Esophagus muscularis mucosa (tissue), 4 donors: ENCODE results near the gene LRPPRC.

Source experiments
- EP300 ChIP-seq: sonication (generic); formaldehyde crosslinking; IDR thresholded peaks from one replicate; pipeline ENCODE4 v1.6.1; 2017; ENCODE audit warnings: antibody characterized with exemption
- POLR2A ChIP-seq: fragments of 450-650 bp; IDR thresholded peaks from one replicate; pipeline ENCODE4 v1.6.1; 2017; ENCODE audit warnings: antibody characterized with exemption, moderate library complexity, mild to moderate bottlenecking, low read depth
- POLR2AphosphoS5 ChIP-seq, 2 donors: sonication (generic); formaldehyde crosslinking; IDR thresholded peaks; one replicate each; pipeline ENCODE4 v1.6.1; 2017; ENCODE audit warnings: antibody characterized with exemption in 2 of 2
- TF ChIP-seq, protein P1 (sequence below), 3 experiments: fragments of 200-600 bp in 2 of 3; fragments of 450-650 bp in 1 of 3; sonication (generic) in 2 of 3; IDR thresholded peaks; one replicate each; pipeline ENCODE4 v1.5.1; 2017 to 2019; ENCODE audit warnings: antibody characterized with exemption in 3 of 3, mild to moderate bottlenecking in 2 of 3, moderate library complexity in 1 of 3

DNA sequence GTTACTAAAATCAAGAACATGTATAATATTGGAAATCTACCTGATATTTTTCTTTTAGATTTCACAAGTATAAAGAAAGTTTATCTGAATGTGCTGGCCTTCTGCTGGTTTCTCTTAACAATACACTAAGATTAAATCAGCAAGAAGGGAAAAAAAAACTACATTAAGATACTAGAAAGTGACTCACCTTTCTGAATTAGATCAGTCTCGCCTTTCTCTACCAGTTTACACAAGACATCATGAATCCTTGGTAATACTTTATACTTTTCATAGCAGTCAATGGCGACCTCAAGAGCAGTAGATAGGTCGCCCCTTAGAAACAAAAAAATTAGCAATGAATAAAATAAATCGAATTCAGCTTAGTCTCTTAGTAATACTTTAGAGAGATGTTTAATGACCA, 61.2 kb downstream of the LRPPRC start:
- TF ChIP-seq, protein P1, sequence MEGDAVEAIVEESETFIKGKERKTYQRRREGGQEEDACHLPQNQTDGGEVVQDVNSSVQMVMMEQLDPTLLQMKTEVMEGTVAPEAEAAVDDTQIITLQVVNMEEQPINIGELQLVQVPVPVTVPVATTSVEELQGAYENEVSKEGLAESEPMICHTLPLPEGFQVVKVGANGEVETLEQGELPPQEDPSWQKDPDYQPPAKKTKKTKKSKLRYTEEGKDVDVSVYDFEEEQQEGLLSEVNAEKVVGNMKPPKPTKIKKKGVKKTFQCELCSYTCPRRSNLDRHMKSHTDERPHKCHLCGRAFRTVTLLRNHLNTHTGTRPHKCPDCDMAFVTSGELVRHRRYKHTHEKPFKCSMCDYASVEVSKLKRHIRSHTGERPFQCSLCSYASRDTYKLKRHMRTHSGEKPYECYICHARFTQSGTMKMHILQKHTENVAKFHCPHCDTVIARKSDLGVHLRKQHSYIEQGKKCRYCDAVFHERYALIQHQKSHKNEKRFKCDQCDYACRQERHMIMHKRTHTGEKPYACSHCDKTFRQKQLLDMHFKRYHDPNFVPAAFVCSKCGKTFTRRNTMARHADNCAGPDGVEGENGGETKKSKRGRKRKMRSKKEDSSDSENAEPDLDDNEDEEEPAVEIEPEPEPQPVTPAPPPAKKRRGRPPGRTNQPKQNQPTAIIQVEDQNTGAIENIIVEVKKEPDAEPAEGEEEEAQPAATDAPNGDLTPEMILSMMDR (IDR thresholded peaks at IDR 0.05) = no peak
- TF ChIP-seq POLR2A (no peak), POLR2AphosphoS5 (IDR thresholded peaks at IDR 0.05) (no peak), EP300 (no peak)
